HG03159 (cell line): ENCODE results near the gene RAD51B.
"Not testable (repeated sequence)": the region's sequence is repeated elsewhere in the genome, so short reads cannot be mapped to it uniquely, and the experiment has no call there.

Experiments used
- ATAC-seq: cut with Tn5 transposase; IDR thresholded peaks from one replicate; pipeline ENCODE4 v1.9.1; 2021; ENCODE audit warnings: mild to moderate bottlenecking, moderate library complexity; ENCODE audit not compliant: unreplicated experiment

RAD51B gene

DNA sequence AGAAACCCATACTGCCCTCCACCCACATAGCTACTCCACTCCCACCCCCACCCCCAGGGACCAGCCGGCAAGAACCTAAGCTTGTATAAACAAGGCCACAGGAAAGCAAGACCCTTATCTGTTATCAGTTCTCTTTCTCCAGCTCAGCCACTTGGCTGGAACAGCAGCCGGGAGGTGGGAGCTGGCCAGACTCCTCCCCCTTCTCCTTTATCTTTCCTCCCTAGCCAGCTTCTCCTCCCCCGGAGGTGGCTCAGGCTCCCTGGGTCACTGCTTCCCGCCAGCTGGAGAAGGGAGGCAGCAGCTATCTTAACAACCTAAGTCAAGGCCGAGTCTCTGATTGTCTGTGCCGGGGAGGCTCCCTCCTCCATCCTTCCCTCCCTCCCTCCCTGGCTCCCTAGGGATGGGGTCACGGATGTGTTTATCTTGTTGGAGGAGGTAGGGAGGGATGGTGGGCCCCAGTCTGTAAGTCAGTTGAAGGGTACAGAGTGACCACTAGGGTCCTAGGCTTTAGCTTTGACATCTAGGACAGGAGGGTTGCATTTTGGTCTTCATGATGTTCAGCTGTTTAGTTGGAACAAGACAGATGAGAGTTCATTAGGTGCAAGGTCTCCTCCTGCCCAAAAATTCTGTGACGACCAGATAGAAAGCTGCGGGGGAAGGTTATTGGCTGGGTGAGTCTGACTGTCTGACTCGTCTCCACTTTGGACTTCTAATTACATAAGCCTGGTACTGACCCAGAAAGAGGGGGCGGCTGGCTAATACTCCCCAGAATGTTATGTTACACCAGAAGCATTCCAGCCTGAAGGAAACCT is 943.6 kb downstream of the RAD51B start:
- no peak for ATAC-seq

DNA sequence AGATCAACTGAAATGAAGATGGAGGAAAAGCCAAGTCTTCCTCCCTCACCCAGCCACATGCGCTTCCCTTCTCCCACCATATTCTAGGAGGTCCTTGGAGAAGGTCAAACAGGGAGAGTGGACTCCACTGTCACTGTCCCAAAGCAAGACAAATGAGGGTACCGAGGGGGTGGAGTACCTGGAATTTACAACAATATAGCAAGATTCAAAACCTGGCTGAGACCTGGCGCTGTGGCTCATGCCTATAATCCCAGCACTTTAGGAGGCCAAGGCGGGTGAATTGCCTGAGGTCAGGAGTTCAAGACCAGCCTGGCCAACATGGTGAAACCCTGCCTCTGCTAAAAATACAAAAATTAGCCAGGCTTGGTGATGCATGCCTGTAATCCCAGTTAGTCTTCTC is 944.3 kb downstream of the RAD51B start:
- ATAC-seq = not testable (repeated sequence)

DNA sequence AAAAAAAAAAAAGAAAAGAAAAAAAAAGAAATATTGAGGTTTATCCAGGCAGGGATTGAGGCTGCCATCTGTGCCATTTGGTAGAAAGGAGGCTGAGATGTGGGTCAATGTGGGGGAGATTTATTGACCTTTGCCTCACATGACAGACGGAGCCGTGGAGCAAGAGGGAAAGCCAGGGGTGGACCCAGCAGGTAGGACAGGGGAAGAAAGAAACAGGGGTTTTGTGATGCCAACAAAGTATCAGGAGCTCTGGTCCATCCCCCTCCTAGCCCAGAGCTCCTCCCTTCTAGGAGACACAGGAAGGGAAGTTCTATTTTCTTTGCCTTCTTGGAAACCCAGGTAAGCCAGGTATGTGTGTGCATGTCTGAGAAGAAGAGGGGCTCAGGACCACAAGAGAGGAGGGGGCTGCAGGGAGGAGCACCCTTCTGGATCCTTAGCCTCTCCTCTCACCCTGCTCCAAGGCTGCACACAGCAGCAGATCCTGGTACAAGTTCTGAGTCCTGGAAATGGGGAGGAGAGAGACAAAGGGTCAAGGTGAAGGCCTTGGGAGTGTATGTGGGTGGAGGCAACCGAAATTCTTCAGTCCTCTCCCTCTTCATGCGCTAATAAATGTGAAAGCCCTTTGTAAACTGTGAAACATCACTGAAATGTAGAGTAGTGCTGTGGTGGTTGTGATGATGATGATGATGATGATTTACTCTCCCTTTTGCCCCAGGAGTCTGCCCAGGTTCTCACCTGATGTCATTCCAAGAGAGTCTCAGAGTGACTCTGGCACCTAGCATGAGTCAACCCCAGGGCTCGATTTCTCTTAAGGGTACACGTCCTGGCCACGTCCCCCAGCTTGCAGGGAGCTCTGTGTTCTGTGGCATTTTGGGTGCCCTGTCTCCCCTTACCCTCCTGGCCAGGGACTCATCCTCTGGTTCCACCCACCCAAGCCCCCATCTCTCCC is 947.0 kb downstream of the RAD51B start:
- no peak for ATAC-seq

DNA sequence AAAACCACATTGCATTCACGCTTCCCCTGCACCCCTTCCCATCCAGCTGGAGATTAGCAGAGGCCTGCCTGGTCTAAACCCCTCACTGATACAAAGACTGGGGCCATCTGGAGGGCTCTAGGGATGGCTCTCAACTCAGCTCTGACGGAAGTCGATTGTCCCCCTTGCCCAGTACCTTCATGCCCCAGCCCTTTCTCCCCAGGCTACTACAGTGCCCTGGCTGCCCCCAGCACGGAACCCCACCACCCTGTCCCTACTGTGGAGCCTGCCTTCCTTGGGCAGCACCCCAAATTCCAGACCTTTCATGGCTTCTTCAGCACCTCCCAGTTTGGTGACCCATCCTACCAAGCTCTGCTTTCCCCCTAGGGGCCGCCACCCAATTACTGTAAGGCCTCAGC is 947.7 kb downstream of the RAD51B start:
- no peak for ATAC-seq

DNA sequence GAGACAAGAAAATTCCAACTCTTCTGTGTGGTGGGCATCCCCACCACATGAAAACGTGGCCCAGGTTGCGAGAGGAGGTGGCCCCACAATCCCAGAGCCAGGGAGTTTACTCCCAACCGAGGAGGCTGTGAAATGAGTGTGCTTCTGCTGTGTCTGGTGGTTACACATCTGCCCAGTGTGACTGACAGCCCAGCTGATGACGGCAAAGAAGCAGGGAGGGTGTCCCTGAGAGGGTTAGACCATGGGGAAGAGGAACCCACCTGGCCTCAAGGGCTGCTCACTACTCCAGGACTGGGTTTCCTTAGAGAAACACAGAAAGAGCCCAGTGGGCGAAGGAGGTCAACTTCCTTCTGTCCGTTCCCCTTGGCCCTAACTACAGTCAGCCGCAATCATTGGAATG is 948.7 kb downstream of the RAD51B start:
- no peak for ATAC-seq

DNA sequence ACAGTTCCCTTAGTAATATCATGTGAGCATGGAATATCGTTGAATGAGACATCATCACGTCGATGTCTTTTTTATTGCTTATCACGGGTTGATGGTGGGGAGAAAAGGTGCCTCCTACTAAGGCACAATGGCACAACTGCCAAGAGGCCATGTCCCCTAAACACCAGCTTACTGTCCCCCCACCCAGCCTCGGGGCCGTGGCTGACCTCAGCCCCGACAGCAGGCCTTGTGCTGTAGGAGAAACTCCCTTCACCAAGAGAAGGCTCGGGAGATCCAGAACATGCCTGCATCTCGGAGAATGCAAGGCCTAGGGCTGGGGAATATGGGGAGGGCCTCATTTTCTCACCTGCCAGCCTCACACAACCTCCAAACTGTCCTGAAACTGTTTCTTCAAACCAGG is 950.5 kb downstream of the RAD51B start:
- ATAC-seq = no peak

DNA sequence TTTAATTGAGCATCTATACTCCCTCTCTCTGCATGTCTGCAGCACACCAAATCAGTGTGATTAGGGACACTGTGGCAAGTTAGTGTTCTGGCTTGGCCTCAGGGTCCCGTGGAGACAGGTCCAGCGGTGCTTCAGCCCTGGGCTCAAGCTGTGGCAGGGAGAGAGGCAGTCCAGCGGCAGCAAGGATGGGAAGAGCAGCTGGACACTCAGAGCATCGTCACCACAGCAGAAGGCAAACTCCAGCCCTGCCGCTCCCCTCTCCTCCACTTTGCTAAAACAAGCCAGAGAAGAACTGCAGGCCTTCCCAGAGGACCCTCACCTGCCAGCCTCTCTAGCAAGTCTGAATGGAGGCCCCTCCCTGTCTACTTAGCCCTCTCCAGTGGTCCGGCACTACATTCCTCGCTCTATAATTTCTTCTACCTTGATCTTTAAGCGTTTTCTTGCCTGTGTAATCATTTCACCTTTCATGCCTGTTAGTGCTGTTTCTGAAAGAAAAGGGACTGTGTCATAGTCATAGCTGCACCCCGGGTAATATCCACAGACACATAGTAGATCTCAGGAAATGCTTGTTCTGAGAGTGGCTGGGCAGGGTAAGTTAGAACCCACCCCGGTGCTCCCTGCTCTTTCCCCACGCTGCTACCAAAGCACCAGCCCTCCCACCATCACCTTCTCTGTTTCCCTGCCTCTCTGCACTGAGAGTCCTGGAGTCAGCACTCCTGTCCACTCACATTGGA is 951.1 kb downstream of the RAD51B start:
- no peak for ATAC-seq

DNA sequence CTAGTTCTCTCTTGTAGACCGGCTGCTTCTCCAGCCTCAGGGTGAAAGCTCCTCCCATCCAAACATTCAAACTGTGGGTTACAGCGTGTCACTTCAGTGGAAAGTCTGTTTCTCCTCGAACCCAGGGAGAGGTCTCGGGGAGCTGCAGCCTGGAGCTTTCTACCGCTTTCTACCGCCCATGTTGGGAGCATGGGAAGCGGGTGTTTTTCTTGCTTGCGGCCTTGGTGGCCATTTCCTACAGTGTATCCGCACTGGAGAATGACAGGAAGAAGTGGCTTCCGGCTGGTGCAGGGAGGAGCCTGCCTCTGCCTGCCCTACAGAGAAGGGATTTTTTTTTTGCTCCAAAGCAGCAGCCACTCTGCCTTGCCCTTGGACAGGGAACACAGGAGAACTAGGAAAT is 952.1 kb downstream of the RAD51B start:
- ATAC-seq = no peak

DNA sequence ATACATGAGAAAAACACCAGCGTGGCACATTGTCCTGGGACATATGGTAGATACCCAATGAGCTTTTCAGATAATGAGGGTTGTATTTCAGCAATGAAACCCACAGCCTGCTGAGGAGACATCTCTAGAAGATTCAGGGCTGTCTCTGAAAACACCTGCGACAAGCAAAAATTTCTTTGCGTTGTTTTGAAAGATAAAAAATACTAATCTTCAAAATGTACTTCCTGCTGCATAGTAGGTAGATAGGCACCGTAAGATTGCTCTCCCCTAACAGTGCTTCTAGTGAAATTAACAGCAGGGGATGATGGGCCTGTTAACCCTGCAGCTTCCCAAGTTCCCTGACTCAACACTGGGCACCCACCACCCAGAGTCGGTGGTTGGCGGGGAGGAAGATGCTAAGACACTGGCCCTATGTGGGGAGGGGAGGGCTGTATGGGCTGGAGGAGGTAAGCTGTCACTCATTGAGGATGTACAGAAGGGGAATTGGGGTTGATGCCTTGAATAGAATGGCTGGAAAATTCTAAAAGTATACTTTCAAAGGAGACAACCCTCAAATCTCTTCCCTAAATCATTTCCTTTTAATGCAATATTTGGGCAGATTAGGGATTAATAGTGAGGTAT is 953.3 kb downstream of the RAD51B start:
- ATAC-seq = no peak

DNA sequence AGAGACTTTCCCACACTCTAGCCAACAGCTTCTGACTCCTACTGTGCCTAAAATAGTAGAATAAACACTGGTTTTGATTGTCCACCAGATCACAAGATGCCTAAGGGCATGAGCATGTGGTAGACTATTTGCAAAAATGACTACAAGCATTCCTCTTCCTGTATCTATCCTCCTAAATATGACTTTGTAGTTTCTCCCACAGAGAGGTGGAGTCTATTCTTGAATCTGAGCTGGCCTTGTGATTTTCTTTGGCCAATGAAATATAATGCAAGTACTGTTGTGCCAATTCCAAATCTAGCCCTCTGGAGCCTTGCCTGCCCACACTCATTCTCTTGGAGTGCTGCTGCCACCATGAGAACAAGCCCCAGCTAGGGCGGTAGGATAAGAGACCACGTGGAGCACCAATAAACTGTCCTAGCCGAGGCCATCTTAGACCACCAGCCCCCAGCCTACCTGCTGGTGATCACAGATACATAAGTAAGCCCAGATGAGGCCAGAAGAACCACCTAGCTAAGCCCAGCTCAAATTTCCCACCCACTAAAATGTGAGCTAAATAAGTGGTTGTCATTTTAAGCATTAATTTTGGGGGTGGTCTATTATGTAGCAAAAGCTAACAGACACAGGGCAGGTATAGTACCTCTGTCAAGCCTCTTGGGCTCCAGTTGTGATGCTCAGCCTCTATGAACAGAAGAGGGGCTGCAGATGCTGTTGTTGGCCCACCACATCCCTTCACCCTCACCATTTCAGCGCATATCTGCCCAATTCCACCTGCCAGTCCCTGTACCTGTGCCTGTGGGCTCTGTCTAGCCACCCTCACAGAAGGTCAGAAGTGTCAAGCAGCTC is 955.4 kb downstream of the RAD51B start:
- ATAC-seq = no peak

DNA sequence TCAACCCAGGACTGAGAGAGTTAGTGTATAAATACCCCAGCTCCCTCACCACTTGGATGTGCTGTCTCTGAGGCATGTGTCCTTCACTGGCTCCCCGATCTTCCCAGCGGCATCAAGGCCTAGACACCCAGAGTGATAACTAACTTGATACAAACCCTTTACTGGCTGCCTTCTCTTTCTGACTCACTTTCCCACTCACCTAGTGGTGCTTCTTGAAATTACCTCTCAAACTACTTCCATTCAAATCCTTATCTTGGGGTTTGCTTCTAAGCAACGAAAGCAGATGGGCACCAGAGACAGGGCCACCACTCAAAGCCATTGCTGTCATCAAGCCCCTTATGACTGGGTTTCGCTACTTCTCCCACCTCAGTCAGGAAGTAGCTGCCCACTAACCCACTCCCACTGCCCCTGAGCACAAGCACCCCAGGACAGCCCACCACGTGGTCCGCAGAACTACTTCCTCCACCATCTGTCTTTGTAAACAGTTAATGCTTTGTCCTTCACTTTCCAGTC is 956.1 kb downstream of the RAD51B start:
- ATAC-seq = no peak

DNA sequence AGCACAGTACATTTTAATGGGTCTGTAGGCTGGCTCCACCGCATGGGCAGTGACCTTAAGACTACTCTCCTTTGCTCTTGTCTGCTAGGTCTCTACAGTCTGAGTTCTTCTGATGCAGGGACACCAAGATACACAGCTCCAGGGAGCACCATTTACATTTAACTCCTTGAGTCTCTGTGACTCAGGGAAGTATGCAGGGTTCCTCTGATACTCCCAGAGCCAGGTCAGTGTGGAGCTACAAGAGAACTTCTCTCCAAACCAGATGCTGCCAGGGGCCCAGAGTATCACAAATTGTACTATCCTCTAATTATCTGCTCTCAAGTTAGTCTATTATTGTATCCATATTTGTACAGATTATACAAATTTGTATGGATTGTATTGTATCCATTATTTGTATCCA is 958.1 kb downstream of the RAD51B start:
- no peak for ATAC-seq
